RKO (cell line): ENCODE measurements around the gene KCNK17.

Experiments used
- DNase-seq: peaks from one replicate; pipeline ENCODE4 v3.0.0-alpha.2; 2016; ENCODE audit warnings: low spot score

The KCNK17 gene

GRCh38 chr6:39266782-39267355 lies 47.4 kb downstream of the KCNK17 start:
- no peak for DNase-seq

GRCh38 chr6:39266375-39266774 lies 47.8 kb downstream of the KCNK17 start:
- DNase-seq, result no peak

- DNase-seq, result no peak
These were observed 50.7 kb downstream of the KCNK17 start for GRCh38 chr6:39263303-39264037.

GRCh38 chr6:39261751-39262150 lies 52.5 kb downstream of the KCNK17 start:
- no peak for DNase-seq

GRCh38 chr6:39260953-39261352 lies 53.3 kb downstream of the KCNK17 start:
- DNase-seq, result no peak

- DNase-seq, result peak; percentile 23
These were observed 53.8 kb downstream of the KCNK17 start for GRCh38 chr6:39260456-39260855.

- no peak for DNase-seq
These were observed 57.8 kb downstream of the KCNK17 start for GRCh38 chr6:39256294-39256940.

- no peak for DNase-seq
These were observed 59.2 kb downstream of the KCNK17 start for GRCh38 chr6:39254999-39255535.

- no peak for DNase-seq
These were observed 62.8 kb downstream of the KCNK17 start for GRCh38 chr6:39251406-39251805.

- no peak for DNase-seq
These were observed 63.7 kb downstream of the KCNK17 start for GRCh38 chr6:39250507-39250906.

GRCh38 chr6:39249278-39249677 lies 64.9 kb downstream of the KCNK17 start:
- DNase-seq, result no peak
